ENCODE results near the gene SPAAR.
A peak's percentile ranks its signal among the peaks of the same experiment; 100 is the strongest.
"Not testable (repeated sequence)": the region's sequence is repeated elsewhere in the genome, so short reads cannot be mapped to it uniquely, and the experiment has no call there.

SPAAR gene

DNA sequence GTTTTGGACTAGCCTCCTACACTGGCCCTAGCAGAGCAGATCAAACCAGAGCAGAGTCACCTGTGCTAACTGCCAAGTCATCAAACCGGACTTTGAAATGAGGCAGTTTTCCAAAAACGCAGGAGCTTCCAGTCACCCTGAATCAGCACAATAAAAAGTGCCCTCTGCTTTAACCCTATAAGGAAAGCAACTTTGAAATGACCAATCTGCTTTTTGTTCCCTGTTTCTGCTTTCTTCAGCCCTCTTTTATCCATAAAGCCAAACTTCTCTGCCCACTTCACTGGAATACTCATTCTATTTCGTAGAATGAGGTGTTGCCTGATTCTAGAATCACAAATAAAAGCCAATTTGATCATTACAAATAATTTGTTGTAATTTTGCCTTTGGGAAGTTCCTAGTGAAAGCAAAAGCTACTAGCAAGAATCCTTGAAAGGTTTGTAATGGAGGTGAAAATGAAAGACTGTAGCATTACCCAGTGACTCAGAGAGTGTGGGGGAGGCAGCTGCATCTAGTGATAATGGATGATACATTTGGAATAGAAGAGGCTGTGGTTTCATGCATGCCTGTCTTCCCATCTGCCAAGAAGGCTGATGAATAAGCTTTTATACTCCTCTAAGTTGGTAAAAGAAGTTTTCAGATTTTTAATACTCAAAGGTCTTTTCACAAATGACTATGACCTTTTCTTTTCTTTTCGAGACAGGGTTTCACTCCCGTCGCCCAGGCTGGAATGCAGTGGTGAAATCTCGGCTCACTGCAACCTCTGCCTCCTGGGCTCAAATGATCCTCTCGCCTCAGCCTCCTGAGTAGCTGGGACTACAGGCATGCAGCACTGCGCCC lies 14.9 kb downstream of the SPAAR start:
- DNase-seq, result no peak

DNA sequence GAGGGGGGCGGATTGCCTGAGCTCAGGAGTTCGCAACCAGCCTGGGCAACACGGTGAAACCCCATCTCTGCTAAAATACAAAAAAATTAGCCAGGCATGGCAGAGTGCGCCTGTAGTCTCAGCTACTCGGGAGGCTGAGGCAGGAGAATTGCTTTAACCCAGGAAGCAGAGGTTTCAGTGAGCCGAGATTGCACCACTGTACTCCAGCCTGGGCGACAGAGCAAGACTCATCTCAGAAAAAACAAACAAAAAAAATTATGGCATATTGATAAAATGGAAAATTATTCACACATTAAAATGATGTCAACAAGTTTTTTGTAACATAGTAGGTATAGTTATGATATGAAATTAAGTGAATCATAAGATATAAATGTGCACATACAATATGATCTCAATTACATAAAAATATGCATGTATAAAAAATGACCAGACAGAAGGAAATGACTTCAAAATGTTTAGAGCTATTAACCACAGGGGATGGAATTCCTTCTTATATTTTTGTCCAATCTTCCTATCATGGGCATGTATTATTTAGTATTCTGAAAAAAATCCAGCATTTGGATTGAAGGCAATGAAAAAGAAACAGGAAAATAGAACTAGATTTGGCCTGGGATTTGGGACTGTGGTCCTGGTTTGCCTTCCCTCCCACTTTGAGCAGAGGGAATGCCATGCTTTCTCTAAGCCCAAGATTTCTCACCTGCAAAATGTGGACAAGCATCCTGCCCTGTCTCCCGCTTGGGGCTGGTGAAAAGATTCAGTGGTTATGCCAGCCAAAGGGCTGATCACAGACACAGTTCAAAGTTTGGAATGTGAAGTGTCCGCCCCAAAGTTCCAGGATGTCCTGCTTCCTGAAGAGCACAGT lies 19.5 kb downstream of the SPAAR start:
- DNase-seq, result no peak

GRCh38 chr9:35929453-35929718 lies 20.1 kb downstream of the SPAAR start:
- DNase-seq, result no peak

DNA sequence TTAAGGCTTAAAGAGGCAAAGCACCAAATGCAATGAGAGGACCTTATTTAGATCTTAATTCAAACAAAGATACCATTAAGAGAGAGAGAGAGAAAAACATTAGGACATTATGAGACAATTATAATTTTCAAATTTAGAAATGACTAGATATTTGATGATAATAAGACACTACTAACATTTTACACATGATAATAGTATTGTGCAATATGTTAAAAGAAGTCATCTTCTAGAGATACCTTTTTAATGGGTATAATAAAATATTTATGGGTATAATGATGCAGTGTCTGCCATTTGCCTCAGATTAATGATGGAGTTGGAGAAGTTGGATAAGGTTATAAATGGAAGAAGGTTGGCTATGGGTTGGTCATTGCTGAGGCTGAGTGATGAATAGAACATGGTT lies 21.2 kb downstream of the SPAAR start:
- DNase-seq, result no peak

DNA sequence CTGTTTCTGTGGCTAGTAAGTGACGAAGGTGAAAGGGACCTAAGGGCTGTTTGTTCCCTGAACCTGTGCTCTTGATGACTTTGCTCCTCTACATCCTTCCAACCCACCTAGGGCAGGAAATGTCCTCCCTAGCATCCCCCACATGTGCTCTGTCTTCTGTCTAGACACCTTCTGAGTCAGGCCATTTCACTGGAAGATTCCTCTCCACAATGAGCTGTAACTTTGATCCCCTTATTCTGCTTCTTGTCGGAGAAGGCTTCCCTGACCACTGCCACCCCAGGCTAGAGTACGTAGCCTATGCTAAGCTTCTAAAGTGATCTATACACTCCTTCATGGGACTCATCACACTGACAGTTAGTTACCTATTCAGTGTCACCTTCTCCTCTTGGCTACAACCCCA lies 21.7 kb downstream of the SPAAR start:
- no peak for DNase-seq

GRCh38 chr9:35932735-35933134 lies 23.4 kb downstream of the SPAAR start:
- DNase-seq, result no peak

- no peak for DNase-seq
Measured at GRCh38 chr9:35933550-35934067, 24.3 kb downstream of the SPAAR start.

GRCh38 chr9:35934069-35934468 lies 24.8 kb downstream of the SPAAR start:
- DNase-seq, result not testable (repeated sequence)

DNA sequence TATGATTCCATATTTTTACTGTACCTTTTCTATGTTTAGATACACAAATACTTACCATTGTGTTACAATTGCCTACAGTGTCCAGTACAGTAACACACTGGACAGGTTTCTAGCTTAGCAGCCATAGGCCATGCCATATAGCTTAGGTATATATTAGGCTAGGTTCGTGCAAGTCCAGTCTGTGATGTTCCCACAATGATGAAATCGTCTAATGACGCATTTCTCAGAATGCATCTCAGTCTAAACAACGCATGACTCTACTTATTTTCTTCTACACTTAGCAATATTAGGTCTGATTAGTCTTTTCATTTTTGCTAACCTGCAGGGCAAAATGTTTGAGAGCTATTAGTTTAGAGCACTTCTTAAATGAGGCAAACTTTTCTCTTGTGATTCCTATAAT lies 26.0 kb downstream of the SPAAR start:
- no peak for DNase-seq

DNA sequence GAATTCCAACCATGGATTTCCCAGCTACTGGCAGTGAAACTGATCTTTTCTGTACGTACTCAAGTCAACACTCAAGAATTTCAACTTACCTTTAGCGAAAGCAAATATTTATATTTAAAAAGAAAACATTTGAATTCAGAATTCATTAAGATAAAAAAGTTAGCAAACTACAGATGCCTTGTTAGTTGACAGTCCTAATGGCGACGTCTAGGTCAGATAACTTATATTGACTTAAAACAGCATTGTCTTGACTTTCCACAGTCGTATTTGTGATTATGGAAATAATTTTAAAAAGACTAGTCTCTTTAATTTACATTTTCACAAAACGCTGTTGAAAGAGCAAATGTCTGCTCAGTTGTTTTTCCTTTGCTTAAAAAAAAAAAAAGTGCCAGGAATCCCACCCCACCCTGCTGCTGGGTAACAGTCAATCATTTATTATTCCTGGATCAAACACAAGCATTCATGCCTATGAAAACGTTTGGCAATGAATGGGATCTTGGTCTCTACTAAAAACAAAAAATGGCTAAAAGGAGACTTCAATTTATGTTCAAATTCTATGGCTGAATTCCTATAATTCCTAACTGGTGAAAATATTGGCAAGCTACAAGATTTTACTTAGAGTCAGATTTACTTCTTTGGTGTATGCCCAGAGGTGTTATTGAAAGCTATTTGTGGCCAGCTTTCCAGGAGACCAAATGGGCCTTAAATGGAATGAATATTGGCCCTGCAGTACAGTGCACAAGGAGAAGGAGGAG lies 26.6 kb downstream of the SPAAR start:
- DNase-seq, result no peak

DNA sequence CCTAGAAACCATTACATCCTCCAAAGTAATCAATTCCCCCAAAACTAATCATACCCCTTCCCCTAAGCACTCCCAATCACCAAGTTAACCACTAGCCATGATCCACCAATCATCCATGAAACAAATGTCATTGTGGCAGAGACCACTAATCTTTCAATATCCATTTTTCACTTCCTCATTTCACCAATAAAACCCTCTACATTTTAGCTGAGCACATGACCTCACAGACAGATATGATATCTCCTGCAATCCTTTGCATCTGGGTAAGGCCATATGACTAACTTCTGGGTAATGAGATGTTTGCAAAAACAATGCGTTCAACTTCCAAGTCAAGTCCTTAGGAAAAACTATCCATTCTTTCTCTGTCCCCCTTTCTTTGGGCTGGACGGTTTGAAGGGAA lies 27.9 kb downstream of the SPAAR start:
- DNase-seq, result no peak

DNA sequence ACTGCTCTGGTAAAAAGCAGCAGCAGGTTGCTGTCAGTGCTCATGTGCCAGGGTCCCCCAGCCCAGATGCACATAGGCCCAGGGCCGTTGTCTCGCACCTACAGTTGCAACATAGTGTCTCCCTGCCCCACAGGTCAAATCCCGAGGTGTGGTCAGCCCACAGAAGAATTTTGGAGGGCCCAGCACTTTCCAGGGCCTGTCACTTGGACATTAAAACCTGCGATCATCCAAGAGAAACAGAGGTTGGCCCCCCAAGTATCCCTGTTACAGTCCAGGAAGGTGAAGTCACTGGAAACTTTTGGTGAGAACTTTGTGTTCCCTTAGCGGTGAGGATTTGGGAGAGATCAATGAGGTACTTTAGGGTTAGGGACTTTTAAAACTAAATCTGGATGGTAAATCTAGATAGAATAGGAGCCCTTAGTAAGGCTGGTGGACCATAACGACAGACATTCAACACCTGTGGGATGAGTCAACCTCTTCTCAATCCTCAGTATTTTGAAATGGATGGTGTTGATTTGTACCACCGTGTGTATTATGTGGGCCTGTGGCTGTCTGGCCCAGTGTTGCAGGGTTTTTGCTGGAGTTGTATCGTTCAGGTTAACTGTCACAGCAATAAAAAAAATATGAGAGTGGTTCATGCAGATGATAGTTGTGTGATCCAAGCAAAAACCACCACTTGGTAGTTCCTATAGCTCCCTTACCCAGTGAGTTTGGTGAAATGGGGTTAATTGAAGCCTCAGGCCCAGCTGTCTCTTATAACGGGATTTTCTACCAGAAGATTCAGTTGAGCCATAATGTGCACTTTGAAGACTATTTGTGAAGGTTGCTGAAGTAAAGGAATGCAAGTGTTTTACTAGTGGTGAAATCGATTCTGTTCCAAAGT lies 29.4 kb downstream of the SPAAR start:
- DNase-seq, result no peak

- no peak for DNase-seq
Measured at GRCh38 chr9:35939679-35940250, 30.5 kb downstream of the SPAAR start.

DNA sequence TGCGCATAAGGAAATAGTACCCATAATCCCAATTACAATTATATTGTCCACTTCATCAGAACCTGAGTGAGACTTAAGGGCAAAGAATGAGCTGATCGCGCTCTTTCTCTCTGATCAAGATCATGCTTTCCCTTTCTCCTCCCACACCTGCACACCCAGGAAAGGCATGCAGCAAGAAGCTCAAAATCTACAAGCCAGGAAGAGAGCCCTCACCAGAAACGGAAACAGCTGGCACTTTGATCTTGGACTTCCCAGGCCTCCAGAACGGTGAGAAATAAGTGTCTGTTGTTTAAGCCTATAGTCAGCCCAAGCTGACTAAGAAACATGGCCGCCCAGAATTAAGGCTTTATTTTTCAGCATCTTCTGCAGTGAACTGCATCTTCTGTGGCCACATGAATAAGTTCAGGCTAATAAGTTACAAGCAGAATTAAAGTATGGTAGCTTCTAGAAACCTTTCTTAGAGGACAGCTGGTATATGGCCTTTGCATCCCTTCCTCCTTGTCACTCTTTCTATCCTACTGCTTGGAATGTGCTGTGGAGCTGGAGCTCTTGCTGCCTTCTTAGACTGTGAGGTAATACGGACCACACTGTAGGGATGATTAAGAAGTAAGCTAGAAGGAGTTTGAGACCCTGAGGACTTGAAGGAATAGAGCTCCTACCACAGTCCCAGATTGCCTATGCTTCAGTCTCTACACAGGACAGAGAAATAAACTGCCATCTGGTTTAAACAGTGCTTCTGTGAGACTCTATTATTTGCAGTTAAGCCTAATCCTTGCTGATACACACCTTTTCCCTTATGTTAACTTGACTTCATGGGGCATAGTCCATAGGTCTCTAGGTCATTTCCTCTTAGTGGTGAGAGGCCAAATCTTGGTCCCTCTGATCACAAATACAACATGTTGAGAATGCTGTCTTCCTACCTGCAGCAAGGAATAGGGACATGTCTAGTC lies 31.4 kb downstream of the SPAAR start:
- no peak for DNase-seq

DNA sequence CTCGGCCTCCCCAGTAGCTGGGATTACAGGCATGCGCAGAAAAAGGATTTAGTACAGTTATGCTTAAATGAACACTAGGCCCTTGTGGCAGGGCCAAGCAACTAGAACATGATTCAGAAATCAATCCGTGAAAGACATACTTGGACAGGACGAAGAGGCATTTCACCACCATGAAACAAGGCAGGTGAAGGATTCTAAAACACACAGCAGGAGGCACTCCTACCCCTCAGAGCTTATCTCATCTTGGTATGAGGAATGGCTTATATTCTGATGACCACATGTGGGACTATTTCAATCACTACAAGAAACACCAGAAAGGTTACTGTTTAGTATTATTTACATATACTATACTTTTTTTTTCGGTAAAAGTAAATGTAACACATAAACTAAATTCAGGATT lies 33.0 kb downstream of the SPAAR start:
- DNase-seq, result no peak

GRCh38 chr9:35944173-35944572 lies 34.9 kb downstream of the SPAAR start:
- DNase-seq, result no peak

DNA sequence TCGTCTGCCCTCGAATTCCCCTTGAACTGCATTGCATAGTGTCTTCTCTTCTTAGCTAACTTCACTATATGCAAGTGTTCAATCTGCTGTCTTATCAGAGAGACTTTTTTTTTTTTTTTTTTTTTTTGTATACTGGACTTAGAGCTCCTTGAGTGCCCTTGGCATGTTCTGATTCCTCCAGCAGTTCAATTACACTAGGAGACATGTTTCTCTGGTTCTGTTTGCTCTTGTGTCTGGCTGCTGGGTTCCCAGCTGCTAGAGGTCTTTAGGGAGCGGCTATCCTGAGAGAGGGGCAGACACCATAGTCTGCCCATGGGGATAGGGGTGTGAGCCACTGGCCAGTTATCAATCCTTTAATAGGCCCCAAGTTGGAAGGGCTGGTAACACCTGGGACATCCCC lies 35.6 kb downstream of the SPAAR start:
- DNase-seq, result no peak

GRCh38 chr9:35945341-35946018 lies 36.2 kb downstream of the SPAAR start:
- peak; percentile 58 for DNase-seq

DNA sequence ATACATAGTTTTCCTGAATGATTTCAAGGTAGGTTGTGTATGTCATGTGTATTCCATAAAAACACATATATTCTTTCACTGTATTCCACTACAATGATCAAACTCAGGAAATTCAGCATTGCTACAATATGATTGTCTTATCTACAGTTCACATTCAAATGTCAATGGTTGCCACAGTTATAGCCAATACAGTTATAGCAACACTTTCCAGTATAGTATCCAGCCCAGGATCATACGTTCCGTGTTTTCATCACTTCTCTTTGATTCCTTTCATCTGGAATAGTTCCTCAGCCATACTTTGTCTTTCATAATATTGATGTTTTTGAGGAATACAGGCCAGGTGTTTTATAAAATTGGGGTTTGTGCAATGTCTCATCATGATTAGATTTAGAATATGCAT lies 39.2 kb downstream of the SPAAR start:
- DNase-seq, result no peak

DNA sequence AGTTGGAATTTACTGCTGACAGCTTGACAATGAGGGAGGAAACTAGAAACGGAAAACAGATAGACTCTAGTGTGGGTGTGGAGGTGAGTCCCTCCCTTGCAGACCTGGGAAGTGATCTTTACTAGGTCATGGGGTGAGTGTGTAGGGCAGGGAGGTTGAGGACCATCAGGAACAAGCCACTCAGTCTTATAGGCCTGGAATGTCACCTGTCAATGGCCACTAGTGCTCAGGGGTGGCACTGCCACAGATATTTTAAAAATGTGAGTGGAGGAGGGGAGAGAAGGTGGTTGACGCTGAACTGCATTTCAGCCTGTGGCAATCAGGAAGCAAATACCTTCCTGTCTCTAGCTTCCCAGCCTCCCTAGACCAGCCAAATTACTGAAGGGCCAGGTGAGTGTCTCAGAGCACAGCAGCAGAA lies 39.6 kb downstream of the SPAAR start:
- DNase-seq, result no peak

All from activated T-cell treated with anti-CD3 and anti-CD28 coated beads for 4 hours (primary cell).